ENCODE measurements around the gene ENDOD1.
"Not testable (repeated sequence)": the region's sequence is repeated elsewhere in the genome, so short reads cannot be mapped to it uniquely, and the experiment has no call there.

ENDOD1 gene

DNA sequence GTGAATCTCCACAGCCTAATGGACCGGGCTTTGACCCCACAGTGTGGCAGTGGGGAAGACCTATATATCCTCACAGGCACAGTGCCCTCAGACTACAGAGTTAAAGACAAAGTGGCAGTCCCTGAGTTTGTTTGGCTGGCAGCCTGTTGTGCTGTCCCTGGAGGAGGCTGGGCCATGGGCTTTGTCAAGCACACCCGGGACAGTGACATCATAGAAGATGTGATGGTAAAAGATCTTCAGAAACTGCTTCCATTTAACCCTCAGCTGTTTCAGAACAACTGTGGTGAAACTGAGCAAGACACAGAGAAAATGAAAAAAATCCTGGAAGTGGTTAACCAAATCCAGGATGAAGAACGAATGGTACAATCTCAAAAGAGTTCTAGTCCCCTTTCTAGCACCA is 39.0 kb downstream of the ENDOD1 start:
- no peak overlapping the region for H3K27ac ChIP-seq (ENCODE audit: low read depth, low read length)
- 92% methylated on average over 3 of the region's 3 CpGs for WGBS
- H3K36me3 ChIP-seq (ENCODE audit: insufficient read depth, low read length) = no peaks in the 10 kb centered on the region
- no peaks in the 10 kb centered on the region for H3K27me3 ChIP-seq (ENCODE audit: insufficient read depth, low read length)
- H3K4me1 ChIP-seq (ENCODE audit: insufficient read depth, low read length) = no peaks in the 10 kb centered on the region
- H3K4me3 ChIP-seq (ENCODE audit: low read length) = no peak overlapping the region
- H3K9me3 ChIP-seq (ENCODE audit: insufficient read depth, low read depth, low read length) = no peaks in the 10 kb centered on the region
- no peak overlapping the region for H3K9ac ChIP-seq (ENCODE audit: low read depth, low read length)

DNA sequence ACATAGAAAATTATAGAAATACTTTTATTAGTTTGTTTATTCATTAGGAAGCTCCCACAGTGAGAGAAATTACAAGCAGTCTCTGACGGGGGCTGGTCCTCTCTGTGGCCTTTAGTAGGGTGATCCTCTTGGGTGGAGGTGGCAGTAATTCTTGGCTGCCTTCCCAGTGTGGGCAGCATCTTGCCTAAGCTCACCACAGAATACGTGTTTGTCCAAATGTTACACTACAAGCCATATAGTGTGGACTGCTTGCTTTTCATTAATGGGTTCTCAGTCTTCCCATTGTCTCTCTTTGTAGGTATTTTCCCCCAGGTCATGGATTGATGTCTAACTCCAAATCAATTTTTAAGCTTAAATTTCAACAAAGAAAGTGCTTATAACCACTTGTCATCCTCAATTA is 43.3 kb downstream of the ENDOD1 start:
- Histone ChIP-seq H3K27me3 (ENCODE audit: insufficient read depth, low read length) (0 out of 2 replicates have a peak, but pooled peaks cover 6% of the 10 kb centered on the region), H3K27ac (ENCODE audit: low read depth, low read length) (no peak overlapping the region), H3K4me1 (ENCODE audit: insufficient read depth, low read length) (no peaks in the 10 kb centered on the region), H3K36me3 (ENCODE audit: insufficient read depth, low read length) (no peaks in the 10 kb centered on the region), H3K9me3 (ENCODE audit: insufficient read depth, low read depth, low read length) (no peaks in the 10 kb centered on the region), H3K9ac (ENCODE audit: low read depth, low read length) (no peak overlapping the region), H3K4me3 (ENCODE audit: low read length) (no peak overlapping the region)
- WGBS = 87% methylated on average over 2 of the region's 2 CpGs

DNA sequence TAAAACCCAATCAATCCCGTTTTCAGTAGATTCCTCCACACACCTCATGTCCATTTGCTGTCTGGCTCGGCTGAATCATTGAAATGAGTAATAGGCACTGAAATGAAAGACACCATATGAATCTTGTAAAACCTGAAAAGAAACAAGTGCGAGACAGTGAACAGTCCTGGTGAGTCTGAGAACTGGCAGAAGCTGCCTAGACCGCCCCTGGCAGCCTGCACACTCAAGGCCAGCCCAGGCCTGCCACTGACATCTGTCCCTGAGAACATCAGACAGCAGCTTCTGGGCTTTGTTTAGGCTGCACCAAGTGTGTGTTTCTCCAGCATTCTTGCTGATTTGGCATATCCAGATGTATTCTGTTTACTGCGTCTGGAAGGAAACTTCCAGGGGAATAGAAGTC is 44.8 kb downstream of the ENDOD1 start:
- Histone ChIP-seq H3K27ac (ENCODE audit: low read depth, low read length) (no peak overlapping the region), H3K4me1 (ENCODE audit: insufficient read depth, low read length) (no peaks in the 10 kb centered on the region), H3K4me3 (ENCODE audit: low read length) (no peak overlapping the region), H3K9ac (ENCODE audit: low read depth, low read length) (no peak overlapping the region), H3K27me3 (ENCODE audit: insufficient read depth, low read length) (0 out of 2 replicates have a peak, but pooled peaks cover 7% of the 10 kb centered on the region), H3K9me3 (ENCODE audit: insufficient read depth, low read depth, low read length) (no peaks in the 10 kb centered on the region), H3K36me3 (ENCODE audit: insufficient read depth, low read length) (no peaks in the 10 kb centered on the region)
- WGBS = 89% methylated on average over 5 of the region's 5 CpGs

DNA sequence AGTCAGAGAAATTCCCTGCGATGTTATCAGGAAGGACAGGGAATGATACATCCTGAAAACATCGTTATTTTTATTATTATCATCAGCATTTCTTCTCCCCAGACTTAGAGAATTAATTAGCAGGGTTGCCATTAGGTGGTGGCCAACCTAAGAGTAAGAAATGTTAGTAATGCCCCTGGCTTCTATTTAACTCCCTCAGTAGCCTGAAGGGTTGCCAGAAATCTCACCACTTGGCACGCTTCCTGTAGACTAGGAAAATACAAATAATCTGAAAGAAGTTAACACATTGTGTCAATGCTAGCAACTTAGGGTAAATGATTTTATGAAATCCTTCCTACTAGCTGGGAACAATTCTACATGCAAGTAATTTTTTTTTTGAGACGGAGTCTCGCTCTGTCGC is 45.5 kb downstream of the ENDOD1 start:
- H3K27me3 ChIP-seq (ENCODE audit: insufficient read depth, low read length) = 0 out of 2 replicates have a peak, but pooled peaks cover 10% of the 10 kb centered on the region
- no peaks in the 10 kb centered on the region for H3K4me1 ChIP-seq (ENCODE audit: insufficient read depth, low read length)
- no peak overlapping the region for H3K9ac ChIP-seq (ENCODE audit: low read depth, low read length)
- no peaks in the 10 kb centered on the region for H3K36me3 ChIP-seq (ENCODE audit: insufficient read depth, low read length)
- H3K9me3 ChIP-seq (ENCODE audit: insufficient read depth, low read depth, low read length) = no peaks in the 10 kb centered on the region
- H3K4me3 ChIP-seq (ENCODE audit: low read length) = no peak overlapping the region
- H3K27ac ChIP-seq (ENCODE audit: low read depth, low read length) = no peak overlapping the region
- WGBS = 83% methylated on average over 2 of the region's 6 CpGs

DNA sequence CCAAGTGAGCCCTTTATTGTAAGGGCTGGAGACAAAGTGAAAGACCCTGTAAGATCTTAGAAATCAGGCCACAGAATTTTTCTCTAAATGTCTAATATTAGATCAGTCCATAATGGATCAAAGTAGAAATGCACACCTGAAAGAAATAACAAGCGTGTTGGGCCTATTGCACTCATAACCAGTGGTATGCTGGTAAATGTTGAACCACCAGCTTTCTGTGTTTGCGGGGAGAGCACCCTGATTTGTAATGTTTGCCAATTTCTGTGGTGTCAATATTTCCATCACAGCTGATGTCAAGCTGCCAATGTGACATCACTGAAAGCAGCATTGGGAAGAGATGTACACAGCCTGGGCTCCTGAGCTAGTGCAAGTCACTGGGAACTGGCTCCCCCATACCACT is 46.2 kb downstream of the ENDOD1 start:
- Histone ChIP-seq H3K27ac (ENCODE audit: low read depth, low read length) (no peak overlapping the region), H3K9ac (ENCODE audit: low read depth, low read length) (no peak overlapping the region), H3K36me3 (ENCODE audit: insufficient read depth, low read length) (no peaks in the 10 kb centered on the region), H3K4me3 (ENCODE audit: low read length) (no peak overlapping the region), H3K4me1 (ENCODE audit: insufficient read depth, low read length) (no peaks in the 10 kb centered on the region), H3K27me3 (ENCODE audit: insufficient read depth, low read length) (peaks cover 17% of the 10 kb centered on the region; the same call in 1 of the 2 replicates), H3K9me3 (ENCODE audit: insufficient read depth, low read depth, low read length) (no peaks in the 10 kb centered on the region)
- 93% methylated on average over 2 of the region's 2 CpGs for WGBS

DNA sequence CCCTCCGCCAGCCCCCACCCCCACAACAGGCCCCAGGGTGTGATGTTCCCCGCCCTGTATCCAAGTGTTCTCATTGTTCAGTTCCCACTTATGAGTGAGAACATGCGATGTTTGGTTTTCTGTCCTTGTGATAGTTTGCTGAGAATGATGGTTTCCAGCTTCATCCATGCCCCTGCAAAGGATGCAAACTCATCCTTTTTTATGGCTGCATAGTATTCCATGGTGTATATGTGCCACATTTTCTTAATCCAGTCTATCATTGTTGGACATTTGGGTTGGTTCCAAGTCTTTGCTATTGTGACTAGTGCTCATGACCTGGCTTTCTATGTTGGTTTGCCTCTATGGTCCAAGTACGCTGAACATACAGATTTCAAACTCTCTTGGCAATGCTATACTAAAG is 47.1 kb downstream of the ENDOD1 start:
- H3K9ac ChIP-seq (ENCODE audit: low read depth, low read length); H3K9me3 ChIP-seq (ENCODE audit: insufficient read depth, low read depth, low read length); H3K36me3 ChIP-seq (ENCODE audit: insufficient read depth, low read length); H3K4me1 ChIP-seq (ENCODE audit: insufficient read depth, low read length); H3K4me3 ChIP-seq (ENCODE audit: low read length); H3K27ac ChIP-seq (ENCODE audit: low read depth, low read length): not testable (repeated sequence)
- 92% methylated on average over 4 of the region's 4 CpGs for WGBS
- H3K27me3 ChIP-seq (ENCODE audit: insufficient read depth, low read length) = peaks cover 26% of the 10 kb centered on the region

DNA sequence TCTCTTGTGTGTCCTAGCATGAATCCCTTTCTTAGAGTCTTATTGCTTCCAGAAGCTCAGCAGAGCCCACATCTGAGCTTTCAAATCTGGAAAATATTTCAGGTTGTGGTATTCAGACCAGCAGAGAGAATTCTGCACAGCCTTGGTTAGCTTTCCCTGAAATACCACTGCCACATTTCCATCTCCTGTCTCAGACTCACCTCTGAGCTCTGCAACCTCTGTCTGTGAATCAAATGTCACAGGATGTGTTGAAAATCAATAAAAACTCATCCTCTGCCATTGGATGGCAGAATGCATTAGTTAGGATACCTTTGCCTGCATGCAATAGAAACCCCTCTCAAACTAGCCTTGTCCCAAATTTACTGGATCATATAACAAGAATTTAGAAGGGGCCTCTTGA is 47.7 kb downstream of the ENDOD1 start:
- H3K27me3 ChIP-seq (ENCODE audit: insufficient read depth, low read length) = peaks cover 31% of the 10 kb centered on the region
- H3K4me1 ChIP-seq (ENCODE audit: insufficient read depth, low read length) = no peaks in the 10 kb centered on the region
- H3K27ac ChIP-seq (ENCODE audit: low read depth, low read length) = no peak overlapping the region
- no peaks in the 10 kb centered on the region for H3K36me3 ChIP-seq (ENCODE audit: insufficient read depth, low read length)
- no peaks in the 10 kb centered on the region for H3K9me3 ChIP-seq (ENCODE audit: insufficient read depth, low read depth, low read length)
- no peak overlapping the region for H3K9ac ChIP-seq (ENCODE audit: low read depth, low read length)
- H3K4me3 ChIP-seq (ENCODE audit: low read length) = no peak overlapping the region

DNA sequence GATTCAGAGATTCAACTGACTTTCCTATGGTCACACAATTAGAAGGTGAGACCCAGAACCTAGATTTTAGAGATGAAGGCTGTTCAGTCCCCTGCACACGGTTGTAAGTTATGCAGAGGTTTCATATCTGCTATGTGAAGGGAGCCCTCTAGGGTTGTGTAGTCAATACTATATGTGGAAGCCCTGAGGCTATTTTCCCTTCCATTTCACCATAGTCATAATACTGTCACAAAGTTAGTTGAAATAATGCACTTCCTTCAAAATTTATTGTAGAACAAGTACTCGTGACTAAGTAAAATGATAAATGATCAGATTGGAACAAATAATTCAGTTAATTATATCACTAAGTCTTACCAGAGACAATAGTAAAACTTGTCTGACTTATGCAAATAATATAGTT is 48.8 kb downstream of the ENDOD1 start:
- Histone ChIP-seq H3K27me3 (ENCODE audit: insufficient read depth, low read length) (peaks cover 42% of the 10 kb centered on the region), H3K36me3 (ENCODE audit: insufficient read depth, low read length) (no peaks in the 10 kb centered on the region), H3K4me1 (ENCODE audit: insufficient read depth, low read length) (no peaks in the 10 kb centered on the region), H3K9ac (ENCODE audit: low read depth, low read length) (no peak overlapping the region), H3K9me3 (ENCODE audit: insufficient read depth, low read depth, low read length) (no peaks in the 10 kb centered on the region), H3K4me3 (ENCODE audit: low read length) (no peak overlapping the region), H3K27ac (ENCODE audit: low read depth, low read length) (no peak overlapping the region)
- 25% methylated on average over 1 of the region's 2 CpGs for WGBS

DNA sequence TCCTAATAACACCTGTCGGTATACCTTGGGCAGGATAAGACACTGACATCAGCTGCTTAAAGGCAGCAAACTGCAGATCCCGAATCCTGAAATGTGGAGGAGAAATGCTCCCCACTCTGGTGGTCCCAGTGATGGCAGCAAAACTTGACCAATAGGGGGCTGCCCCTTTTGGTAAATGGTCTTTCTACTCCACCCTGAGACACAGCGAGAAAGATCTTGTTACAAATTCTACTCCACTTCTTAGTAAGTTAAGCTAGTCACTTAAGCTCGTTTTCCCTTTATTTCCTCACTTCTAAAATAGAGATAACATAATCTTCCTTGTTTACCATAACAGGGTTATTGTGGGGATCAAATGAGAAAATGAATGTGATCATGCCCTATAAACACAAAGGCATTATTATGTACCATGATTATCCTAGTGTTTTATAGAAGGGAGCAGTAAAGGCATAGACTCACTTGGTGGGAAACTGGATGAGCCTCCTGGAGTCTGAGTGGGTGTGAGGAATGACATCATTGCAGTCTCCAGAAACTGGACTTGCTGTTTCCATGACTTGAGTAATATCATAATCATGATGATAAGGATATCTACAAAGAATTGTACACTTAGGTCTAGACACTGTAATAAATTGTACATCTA is 50.9 kb downstream of the ENDOD1 start:
- no peak overlapping the region for H3K27ac ChIP-seq (ENCODE audit: low read depth, low read length)
- H3K27me3 ChIP-seq (ENCODE audit: insufficient read depth, low read length) = peaks cover 62% of the 10 kb centered on the region
- no peaks in the 10 kb centered on the region for H3K4me1 ChIP-seq (ENCODE audit: insufficient read depth, low read length)
- no peak overlapping the region for H3K4me3 ChIP-seq (ENCODE audit: low read length)
- H3K36me3 ChIP-seq (ENCODE audit: insufficient read depth, low read length) = no peaks in the 10 kb centered on the region
- no peak overlapping the region for H3K9ac ChIP-seq (ENCODE audit: low read depth, low read length)
- no peaks in the 10 kb centered on the region for H3K9me3 ChIP-seq (ENCODE audit: insufficient read depth, low read depth, low read length)
- WGBS = 82% methylated on average over 4 of the region's 4 CpGs

DNA sequence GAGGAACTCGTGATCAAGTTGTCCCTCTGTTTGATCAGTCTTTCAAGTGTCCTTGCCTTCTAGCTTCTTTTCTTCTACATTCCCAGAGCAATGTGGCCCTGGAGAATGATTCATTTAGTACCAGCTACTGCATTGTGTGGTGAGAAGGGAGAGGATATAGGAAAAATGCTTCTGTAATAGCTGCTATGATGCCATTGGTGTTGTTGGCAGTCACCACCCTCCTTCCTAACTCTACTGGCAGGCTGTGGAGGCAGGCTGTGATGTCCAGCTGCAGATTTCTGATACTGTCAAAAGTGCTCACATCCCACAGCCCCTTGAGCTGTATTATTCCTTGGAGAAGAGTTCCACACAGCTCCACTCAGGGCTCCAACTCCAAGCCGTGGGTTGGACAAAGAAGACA is 52.8 kb downstream of the ENDOD1 start:
- Histone ChIP-seq H3K27ac (ENCODE audit: low read depth, low read length) (no peak overlapping the region), H3K36me3 (ENCODE audit: insufficient read depth, low read length) (no peaks in the 10 kb centered on the region), H3K4me3 (ENCODE audit: low read length) (no peak overlapping the region), H3K9me3 (ENCODE audit: insufficient read depth, low read depth, low read length) (no peaks in the 10 kb centered on the region), H3K9ac (ENCODE audit: low read depth, low read length) (no peak overlapping the region), H3K27me3 (ENCODE audit: insufficient read depth, low read length) (peaks cover 81% of the 10 kb centered on the region), H3K4me1 (ENCODE audit: insufficient read depth, low read length) (peaks cover 4% of the 10 kb centered on the region; the same call in 1 of the 2 replicates)
- 80% methylated on average over 1 of the region's 2 CpGs for WGBS

DNA sequence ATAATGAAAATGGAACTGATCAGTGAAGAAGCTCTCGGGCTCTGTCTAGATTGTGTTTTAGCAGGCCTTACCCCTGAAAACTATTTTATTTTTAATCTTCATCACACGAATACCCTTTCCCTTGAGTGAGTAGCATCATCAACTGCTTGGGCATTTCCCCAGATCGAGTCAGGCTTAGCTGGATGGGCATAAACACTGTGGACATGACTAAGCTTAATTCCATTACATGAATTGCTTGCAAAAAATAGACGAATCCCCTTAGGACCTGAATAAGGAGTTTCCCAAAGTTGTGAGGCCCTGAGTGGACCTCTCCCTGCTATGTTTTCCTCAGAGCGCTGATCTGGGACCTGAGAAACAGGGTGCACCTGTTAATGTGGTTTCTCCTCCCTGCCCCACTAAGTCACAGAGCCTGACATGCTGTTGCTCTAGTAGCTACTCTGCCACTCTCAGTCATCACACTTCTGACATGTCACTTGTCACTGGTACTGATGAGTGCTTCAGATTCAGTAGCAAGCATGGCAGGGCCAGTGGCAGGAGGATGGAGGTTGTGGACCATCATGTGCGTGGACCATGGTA is 53.5 kb downstream of the ENDOD1 start:
- Histone ChIP-seq H3K36me3 (ENCODE audit: insufficient read depth, low read length) (no peaks in the 10 kb centered on the region), H3K27me3 (ENCODE audit: insufficient read depth, low read length) (peaks cover 81% of the 10 kb centered on the region), H3K27ac (ENCODE audit: low read depth, low read length) (no peak overlapping the region), H3K4me3 (ENCODE audit: low read length) (no peak overlapping the region), H3K9me3 (ENCODE audit: insufficient read depth, low read depth, low read length) (no peaks in the 10 kb centered on the region), H3K9ac (ENCODE audit: low read depth, low read length) (no peak overlapping the region), H3K4me1 (ENCODE audit: insufficient read depth, low read length) (peaks cover 4% of the 10 kb centered on the region; the same call in 1 of the 2 replicates)
- WGBS = 87% methylated on average over 6 of the region's 6 CpGs

Measured in HUES64 (cell line).